Uterus (tissue), 2 donors: ENCODE data around the gene C6orf52.

Experiments used
- POLR2A ChIP-seq, 2 donors: fragments of 450-650 bp; IDR thresholded peaks; one replicate each; pipeline ENCODE4 v1.6.1; 2016; ENCODE audit warnings: antibody characterized with exemption in 2 of 2, mild to moderate bottlenecking in 1 of 2, moderate library complexity in 1 of 2
- TF ChIP-seq, protein P1 (sequence below), 4 experiments: fragments of 200-600 bp in 2 of 4; fragments of 450-650 bp in 2 of 4; sonication (generic) in 2 of 4; IDR thresholded peaks; one replicate each; pipeline ENCODE4 v1.5.1; 2016 to 2019; ENCODE audit warnings: antibody characterized with exemption in 4 of 4, mild to moderate bottlenecking in 2 of 4, moderate library complexity in 1 of 4

DNA sequence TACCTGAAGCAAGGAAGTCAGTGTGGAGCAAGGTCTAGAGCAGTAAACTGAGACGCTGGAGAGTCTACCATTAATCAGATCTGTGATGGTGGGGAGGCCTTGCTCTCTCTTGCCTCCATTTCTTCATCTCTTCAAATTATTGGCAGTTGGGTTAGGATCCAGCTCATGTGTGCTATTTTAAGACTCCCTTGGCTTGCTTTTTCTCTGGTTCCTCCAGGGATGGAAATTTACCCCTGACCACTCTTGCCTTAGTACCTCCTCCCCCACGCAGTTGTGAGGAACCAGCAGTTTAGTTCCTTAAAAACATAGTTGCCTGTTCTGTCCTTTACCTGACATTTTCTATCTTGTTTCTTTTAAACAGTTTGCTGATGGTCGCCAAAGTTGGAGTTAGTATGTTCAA is 35.8 kb upstream of the C6orf52 start:
- no peak for TF ChIP-seq POLR2A (IDR thresholded peaks at IDR 0.05)
- TF ChIP-seq, protein P1, sequence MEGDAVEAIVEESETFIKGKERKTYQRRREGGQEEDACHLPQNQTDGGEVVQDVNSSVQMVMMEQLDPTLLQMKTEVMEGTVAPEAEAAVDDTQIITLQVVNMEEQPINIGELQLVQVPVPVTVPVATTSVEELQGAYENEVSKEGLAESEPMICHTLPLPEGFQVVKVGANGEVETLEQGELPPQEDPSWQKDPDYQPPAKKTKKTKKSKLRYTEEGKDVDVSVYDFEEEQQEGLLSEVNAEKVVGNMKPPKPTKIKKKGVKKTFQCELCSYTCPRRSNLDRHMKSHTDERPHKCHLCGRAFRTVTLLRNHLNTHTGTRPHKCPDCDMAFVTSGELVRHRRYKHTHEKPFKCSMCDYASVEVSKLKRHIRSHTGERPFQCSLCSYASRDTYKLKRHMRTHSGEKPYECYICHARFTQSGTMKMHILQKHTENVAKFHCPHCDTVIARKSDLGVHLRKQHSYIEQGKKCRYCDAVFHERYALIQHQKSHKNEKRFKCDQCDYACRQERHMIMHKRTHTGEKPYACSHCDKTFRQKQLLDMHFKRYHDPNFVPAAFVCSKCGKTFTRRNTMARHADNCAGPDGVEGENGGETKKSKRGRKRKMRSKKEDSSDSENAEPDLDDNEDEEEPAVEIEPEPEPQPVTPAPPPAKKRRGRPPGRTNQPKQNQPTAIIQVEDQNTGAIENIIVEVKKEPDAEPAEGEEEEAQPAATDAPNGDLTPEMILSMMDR (IDR thresholded peaks at IDR 0.05): no peak
